K562 (cell line): ENCODE data around the gene LAPTM5. TPM values are rescaled to one million over a fixed set of nuclear protein-coding genes. Genes with fewer than 3 reads are reported as not detected.
A peak's percentile ranks its signal among the peaks of the same experiment; 100 is the strongest.

Experiments used
- ADNP ChIP-seq: fragments of 200-800 bp; sonication (Bioruptor generic); IDR thresholded peaks from 2 replicates; pipeline ENCODE4 v1.6.1; 2016; ENCODE audit warnings: missing genetic modification characterization, missing compliant biosample characterization
- ERF ChIP-seq: fragments of 450-650 bp; formaldehyde crosslinking; IDR thresholded peaks from 2 replicates; pipeline ENCODE4 v1.4.0; 2020; ENCODE audit warnings: mild to moderate bottlenecking, mixed read lengths
- FOXP4 ChIP-seq: sonication (generic); formaldehyde crosslinking; IDR thresholded peaks from 2 replicates; pipeline ENCODE4 v1.8.0; 2022; ENCODE audit warnings: mild to moderate bottlenecking, missing genetic modification reagents, borderline replicate concordance
- HCFC1 ChIP-seq: IDR thresholded peaks from 2 replicates; pipeline ENCODE4 v1.6.1; 2012; ENCODE audit warnings: low read depth, low read length, improper control_type of control experiment
- HDAC2 ChIP-seq: fragments of 450-650 bp; IDR thresholded peaks from 2 replicates; pipeline ENCODE4 v1.6.1; 2016; ENCODE audit warnings: mild to moderate bottlenecking
- KDM5B ChIP-seq: fragments of 200-600 bp; sonication (generic); IDR thresholded peaks from 2 replicates; pipeline ENCODE4 v1.6.1; 2012; ENCODE audit warnings: low read depth, mild to moderate bottlenecking, moderate library complexity, low read length, control low read depth, inconsistent platforms; ENCODE audit not compliant: insufficient replicate concordance
- PHF20 ChIP-seq: fragments of 450-650 bp; IDR thresholded peaks from 2 replicates; pipeline ENCODE4 v1.6.1; 2018; ENCODE audit not compliant: partially characterized antibody
- RAD21 ChIP-seq, 2 experiments: fragments of 250-450 bp in 1 of 2; fragments of 450-650 bp in 1 of 2; sonication (Bioruptor Pico) in 1 of 2; formaldehyde crosslinking in 1 of 2; IDR thresholded peaks in 1 of 2; conservative IDR thresholded peaks in 1 of 2; 2 replicates each; pipeline versions ENCODE4 v1.4.0 to v1.8.0; 2020 to 2022; ENCODE audit warnings: mild to moderate bottlenecking in 2 of 2, moderate library complexity in 1 of 2
- RBM25 ChIP-seq: fragments of 200-400 bp; formaldehyde crosslinking; IDR thresholded peaks from 2 replicates; pipeline ENCODE4 v1.6.1; 2018; ENCODE audit warnings: low read length, low read depth, moderate library complexity; ENCODE audit not compliant: severe bottlenecking
- RCOR1 ChIP-seq, 2 experiments: IDR thresholded peaks; 2 replicates each; pipeline ENCODE4 v1.6.1; 2012; ENCODE audit warnings: low read depth in 2 of 2, low read length in 2 of 2, borderline replicate concordance in 1 of 2, improper control_type of control experiment in 1 of 2
- SMARCA5 ChIP-seq: fragments of 450-650 bp; IDR thresholded peaks from 2 replicates; pipeline ENCODE4 v1.6.1; 2016
- SP2 ChIP-seq: IDR thresholded peaks from 2 replicates; pipeline ENCODE4 v1.6.1; 2011; ENCODE audit warnings: mild to moderate bottlenecking, low read depth, low read length, moderate library complexity; ENCODE audit not compliant: poor library complexity, severe bottlenecking; ENCODE audit errors: extremely low read depth
- WHSC1 ChIP-seq: IDR thresholded peaks from one replicate; pipeline ENCODE4 v1.6.1; 2012; ENCODE audit warnings: low read length, control low read depth, inconsistent platforms
- ZFP36 ChIP-seq: fragments of 150-350 bp; IDR thresholded peaks from 2 replicates; pipeline ENCODE4 v1.6.1; 2018; ENCODE audit warnings: low read length, low read depth; ENCODE audit not compliant: partially characterized antibody
- ZNF436 ChIP-seq: fragments of 250-450, 450-650 bp; sonication (Bioruptor Pico); formaldehyde crosslinking; IDR thresholded peaks from 2 replicates; pipeline ENCODE4 v1.7.0; 2020; ENCODE audit warnings: mild to moderate bottlenecking
- ZNF75A ChIP-seq: fragments of 450-650 bp; formaldehyde crosslinking; IDR thresholded peaks from 2 replicates; pipeline ENCODE4 v1.4.0; 2020; ENCODE audit warnings: mild to moderate bottlenecking
- ZNF79 ChIP-seq: fragments of 250-450 bp; sonication (Bioruptor Pico); IDR thresholded peaks from 2 replicates; pipeline ENCODE4 v1.4.0; 2020; ENCODE audit warnings: low read depth, mild to moderate bottlenecking, moderate library complexity
- polyA plus RNA-seq, 8 experiments: library from polyadenylated mRNA; depleted of rRNA in 4 of 8; stranded (reverse) in 5 of 8; unstranded in 3 of 8; fragments of >200 nt; fragmentation: Nextera tagmentation in 2 of 8; fragmentation: Illumina TruSeq in 1 of 8; extraction: Ambion mirVana in 2 of 8; extraction: Trizol in 1 of 8; gene quantifications; 2 replicates each; pipeline versions ENCODE4 v1.2.1 to v1.2.3, GENCODE V29; 2011 to 2014; ENCODE audit warnings: inconsistent platforms in 1 of 8, missing spikeins in 1 of 8
- total RNA-seq, 7 experiments: library from RNA; depleted of rRNA in 6 of 7; stranded (reverse); fragments of >200 nt in 6 of 7; fragmentation: Illumina TruSeq in 2 of 7; extraction: Trizol in 2 of 7; gene quantifications; 2 replicates each; pipeline versions ENCODE4 v1.2.1 to v1.2.3, GENCODE V29; 2011 to 2021; ENCODE audit warnings: low replicate concordance in 1 of 7
- TF ChIP-seq, protein P1 (sequence below): fragments of 250-450 bp; sonication (Bioruptor Pico); IDR thresholded peaks from 2 replicates; pipeline ENCODE4 v1.4.0; 2020; ENCODE audit warnings: mild to moderate bottlenecking, moderate library complexity
- TF ChIP-seq, protein P2 (sequence below), 3 experiments: fragments of 200-800 bp in 1 of 3; fragments of 250-450 bp in 1 of 3; fragments of 450-650 bp in 1 of 3; sonication (Bioruptor Pico) in 1 of 3; sonication (Bioruptor generic) in 1 of 3; formaldehyde crosslinking in 1 of 3; IDR thresholded peaks; 2 replicates each; pipeline versions ENCODE4 v1.6.1 to v1.8.0; 2016 to 2022; ENCODE audit warnings: mild to moderate bottlenecking in 2 of 3, missing genetic modification characterization in 2 of 3, missing compliant biosample characterization in 1 of 3, moderate library complexity in 1 of 3

The LAPTM5 gene
- total and polyA plus RNA-seq, 9 of the 15 experiments (the other 6 are each of a cell fraction or from before 2014, with no cell fraction given), result 2.4 to 47.3 (median 20.3) TPM

- TF ChIP-seq HDAC2 (peak; percentile 75; the same call in 1 of the 2 replicates), RCOR1 (IDR thresholded peaks at IDR 0.05; ENCODE audit: borderline replicate concordance in 1 of 2, low read depth in 2 of 2, low read length in 2 of 2) (peak; percentile 52 to 77; a peak in 3 of 4 replicates), FOXP4 (no peak), HCFC1 (no peak), RAD21 (CRISPR knock-in tag; conservative IDR thresholded peaks at IDR 0.05 in 1 of 2, IDR thresholded peaks at IDR 0.05 in 1 of 2) (no peak), RBM25 (peak; percentile 91), SMARCA5 (peak; percentile 90), PHF20 (peak; percentile 56), ZFP36 (no peak), SP2 (no peak), ZNF79 (CRISPR knock-in tag) (no peak), ADNP (tag) (peak; percentile 94), KDM5B (peak; percentile 25), ZNF436 (CRISPR knock-in tag) (no peak), ZNF75A (CRISPR knock-in tag) (0 out of 2 replicates have a peak, but pooled peaks have one; percentile 51), ERF (CRISPR knock-in tag) (0 out of 2 replicates have a peak, but pooled peaks have one; percentile 15), WHSC1 (no peak)
- TF ChIP-seq, protein P1, sequence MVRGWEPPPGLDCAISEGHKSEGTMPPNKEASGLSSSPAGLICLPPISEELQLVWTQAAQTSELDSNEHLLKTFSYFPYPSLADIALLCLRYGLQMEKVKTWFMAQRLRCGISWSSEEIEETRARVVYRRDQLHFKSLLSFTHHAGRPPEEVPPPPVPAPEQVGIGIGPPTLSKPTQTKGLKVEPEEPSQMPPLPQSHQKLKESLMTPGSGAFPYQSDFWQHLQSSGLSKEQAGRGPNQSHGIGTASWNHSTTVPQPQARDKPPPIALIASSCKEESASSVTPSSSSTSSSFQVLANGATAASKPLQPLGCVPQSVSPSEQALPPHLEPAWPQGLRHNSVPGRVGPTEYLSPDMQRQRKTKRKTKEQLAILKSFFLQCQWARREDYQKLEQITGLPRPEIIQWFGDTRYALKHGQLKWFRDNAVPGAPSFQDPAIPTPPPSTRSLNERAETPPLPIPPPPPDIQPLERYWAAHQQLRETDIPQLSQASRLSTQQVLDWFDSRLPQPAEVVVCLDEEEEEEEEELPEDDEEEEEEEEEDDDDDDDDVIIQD (CRISPR knock-in tag), result no peak
- TF ChIP-seq, protein P2, sequence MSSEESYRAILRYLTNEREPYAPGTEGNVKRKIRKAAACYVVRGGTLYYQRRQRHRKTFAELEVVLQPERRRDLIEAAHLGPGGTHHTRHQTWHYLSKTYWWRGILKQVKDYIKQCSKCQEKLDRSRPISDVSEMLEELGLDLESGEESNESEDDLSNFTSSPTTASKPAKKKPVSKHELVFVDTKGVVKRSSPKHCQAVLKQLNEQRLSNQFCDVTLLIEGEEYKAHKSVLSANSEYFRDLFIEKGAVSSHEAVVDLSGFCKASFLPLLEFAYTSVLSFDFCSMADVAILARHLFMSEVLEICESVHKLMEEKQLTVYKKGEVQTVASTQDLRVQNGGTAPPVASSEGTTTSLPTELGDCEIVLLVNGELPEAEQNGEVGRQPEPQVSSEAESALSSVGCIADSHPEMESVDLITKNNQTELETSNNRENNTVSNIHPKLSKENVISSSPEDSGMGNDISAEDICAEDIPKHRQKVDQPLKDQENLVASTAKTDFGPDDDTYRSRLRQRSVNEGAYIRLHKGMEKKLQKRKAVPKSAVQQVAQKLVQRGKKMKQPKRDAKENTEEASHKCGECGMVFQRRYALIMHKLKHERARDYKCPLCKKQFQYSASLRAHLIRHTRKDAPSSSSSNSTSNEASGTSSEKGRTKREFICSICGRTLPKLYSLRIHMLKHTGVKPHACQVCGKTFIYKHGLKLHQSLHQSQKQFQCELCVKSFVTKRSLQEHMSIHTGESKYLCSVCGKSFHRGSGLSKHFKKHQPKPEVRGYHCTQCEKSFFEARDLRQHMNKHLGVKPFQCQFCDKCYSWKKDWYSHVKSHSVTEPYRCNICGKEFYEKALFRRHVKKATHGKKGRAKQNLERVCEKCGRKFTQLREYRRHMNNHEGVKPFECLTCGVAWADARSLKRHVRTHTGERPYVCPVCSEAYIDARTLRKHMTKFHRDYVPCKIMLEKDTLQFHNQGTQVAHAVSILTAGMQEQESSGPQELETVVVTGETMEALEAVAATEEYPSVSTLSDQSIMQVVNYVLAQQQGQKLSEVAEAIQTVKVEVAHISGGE (CRISPR knock-in tag; IDR thresholded peaks at IDR 0.05), result no peak
Measured at GRCh38 chr1:30720271-30721223, 37.0 kb downstream of the LAPTM5 start (continued).
